HG02938 (cell line): Measurements from ENCODE around the gene SLC26A3.

Source experiments
- ATAC-seq: cut with Tn5 transposase; IDR thresholded peaks from one replicate; pipeline ENCODE4 v1.9.1; 2021; ENCODE audit warnings: mild to moderate bottlenecking, moderate library complexity; ENCODE audit not compliant: unreplicated experiment

SLC26A3 gene

GRCh38 chr7:107751113-107751512 lies 51.9 kb downstream of the SLC26A3 start:
- no peak for ATAC-seq

- no peak for ATAC-seq
Measured at GRCh38 chr7:107746006-107746405, 57.0 kb downstream of the SLC26A3 start.

GRCh38 chr7:107744345-107744750 lies 58.7 kb downstream of the SLC26A3 start:
- ATAC-seq = peak; percentile 33

GRCh38 chr7:107743567-107744344 lies 59.3 kb downstream of the SLC26A3 start, which contains the start of gene CBLL1:
Gene CBLL1 (plus strand): TSS chr7:107744142. CDS start chr7:107744164, 22 bp downstream.
- ATAC-seq = peak; percentile 85

GRCh38 chr7:107742678-107743566 lies 60.1 kb downstream of the SLC26A3 start:
- ATAC-seq = peak; percentile 37

GRCh38 chr7:107728276-107728675 lies 74.7 kb downstream of the SLC26A3 start:
- ATAC-seq = no peak

GRCh38 chr7:107726356-107727130 lies 76.5 kb downstream of the SLC26A3 start:
- ATAC-seq = no peak

GRCh38 chr7:107725138-107725740 lies 77.8 kb downstream of the SLC26A3 start:
- ATAC-seq = no peak

GRCh38 chr7:107723255-107723654 lies 79.8 kb downstream of the SLC26A3 start:
- no peak for ATAC-seq

- ATAC-seq = no peak
Measured at GRCh38 chr7:107721286-107721685, 81.7 kb downstream of the SLC26A3 start.

- no peak for ATAC-seq
Measured at GRCh38 chr7:107718456-107719193, 84.4 kb downstream of the SLC26A3 start.

- ATAC-seq = no peak
Measured at GRCh38 chr7:107715531-107715930, 87.5 kb downstream of the SLC26A3 start.
